DMS114 treated with DMSO at 0.1 percent for 48 hours (cell line): ENCODE measurements around the gene LYRM4.

Experiments used
- DNase-seq: peaks from one replicate; lab custom pipeline; 2025; ENCODE audit not compliant: unreplicated experiment; lab: John Stamatoyannopoulos, UW

The LYRM4 gene

DNA sequence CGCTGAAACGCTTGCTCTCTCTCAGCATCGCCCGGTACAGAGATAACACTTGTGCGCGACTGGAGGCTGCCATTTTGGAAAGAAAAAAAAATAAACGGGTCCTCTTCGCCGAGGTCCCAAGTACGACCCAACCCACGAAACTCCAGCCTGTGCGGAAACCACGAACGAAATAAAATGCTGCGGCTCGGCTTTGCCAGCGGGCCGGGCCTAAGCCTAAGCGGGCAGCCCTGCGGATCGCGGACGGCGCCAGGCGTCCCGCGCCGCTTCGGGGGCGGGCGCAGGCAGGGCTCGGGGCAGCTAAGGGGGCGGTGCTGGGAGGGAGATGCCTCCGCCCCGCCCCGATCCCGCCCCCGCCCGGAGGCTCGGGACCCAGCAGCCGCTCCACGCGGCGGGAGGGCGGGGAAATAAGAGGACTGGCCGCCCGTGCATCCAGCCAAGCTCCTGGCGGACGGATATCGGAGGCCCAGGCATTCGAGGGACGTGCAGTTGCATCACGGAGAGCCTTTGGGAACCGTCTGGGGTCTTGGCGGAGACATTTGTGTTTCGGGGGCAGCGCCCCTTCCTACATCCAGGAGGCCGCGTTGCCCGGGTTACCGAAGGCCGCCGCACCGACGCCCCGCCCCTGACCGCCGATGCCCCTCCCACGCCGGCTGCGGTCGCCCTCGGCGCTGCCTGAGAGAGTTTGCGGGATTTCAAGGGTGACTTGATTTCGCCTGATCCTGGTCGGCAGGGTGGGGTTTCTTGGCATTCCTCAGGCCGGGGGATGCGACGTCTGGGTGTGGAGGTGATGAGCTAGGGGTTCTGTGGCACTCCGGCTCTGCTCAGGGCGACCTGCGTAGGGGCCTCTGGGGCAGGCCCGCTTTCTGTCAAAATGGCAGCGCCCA is at the start of gene LYRM4, which contains the start of gene FARS2:
Gene LYRM4, minus strand, starts transcription at position 290 of the 884 bp plus-strand sequence. Its CDS starts 217 bp downstream, at position 73.
Gene FARS2, plus strand, starts transcription at position 853 of the 884 bp plus-strand sequence.
- DNase-seq = peak; percentile 89

DNA sequence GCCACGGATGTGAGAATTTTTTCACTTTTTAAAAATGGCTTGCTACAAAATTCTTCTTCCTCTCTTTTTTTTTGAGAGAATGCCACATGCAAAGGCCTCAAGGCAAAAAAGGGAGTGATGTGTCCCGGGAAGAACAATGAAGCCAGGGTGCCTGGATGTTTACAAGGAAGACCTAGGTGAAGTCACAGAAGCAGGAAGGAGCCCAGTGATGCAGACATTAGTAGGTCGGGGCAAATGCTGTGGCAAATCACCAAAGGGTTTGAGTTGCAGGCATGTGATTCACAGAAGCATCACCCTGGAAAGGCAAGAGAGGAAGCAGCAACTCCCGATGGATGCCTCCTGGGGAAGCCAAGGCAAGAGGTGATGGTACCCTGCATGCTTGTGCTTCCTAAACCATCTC is 47.3 kb upstream of the LYRM4 start:
- no peak for DNase-seq

- DNase-seq = no peak
These were observed 46.3 kb upstream of the LYRM4 start for GRCh38 chr6:5307058-5307457.

GRCh38 chr6:5305968-5306626 is 45.3 kb upstream of the LYRM4 start:
- no peak for DNase-seq

DNA sequence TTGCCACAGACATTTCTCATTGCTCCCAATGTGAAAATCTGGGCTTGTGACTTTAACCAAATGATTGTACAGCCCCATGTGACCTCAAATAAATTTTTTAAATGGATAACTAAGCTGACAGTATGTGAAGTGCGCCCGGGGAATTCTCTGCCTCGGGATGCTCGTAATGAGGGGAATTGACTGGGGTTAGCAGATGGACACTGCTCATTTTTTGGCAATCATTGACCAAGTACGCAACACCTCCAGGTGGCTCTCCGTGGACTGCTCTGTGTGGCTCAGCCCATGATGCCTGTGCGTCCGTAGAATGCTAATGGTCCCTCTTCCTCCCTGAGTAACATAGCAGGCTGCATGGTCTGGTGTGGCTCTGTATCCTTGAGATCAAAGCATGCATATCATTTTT is 42.9 kb upstream of the LYRM4 start:
- no peak for DNase-seq

DNA sequence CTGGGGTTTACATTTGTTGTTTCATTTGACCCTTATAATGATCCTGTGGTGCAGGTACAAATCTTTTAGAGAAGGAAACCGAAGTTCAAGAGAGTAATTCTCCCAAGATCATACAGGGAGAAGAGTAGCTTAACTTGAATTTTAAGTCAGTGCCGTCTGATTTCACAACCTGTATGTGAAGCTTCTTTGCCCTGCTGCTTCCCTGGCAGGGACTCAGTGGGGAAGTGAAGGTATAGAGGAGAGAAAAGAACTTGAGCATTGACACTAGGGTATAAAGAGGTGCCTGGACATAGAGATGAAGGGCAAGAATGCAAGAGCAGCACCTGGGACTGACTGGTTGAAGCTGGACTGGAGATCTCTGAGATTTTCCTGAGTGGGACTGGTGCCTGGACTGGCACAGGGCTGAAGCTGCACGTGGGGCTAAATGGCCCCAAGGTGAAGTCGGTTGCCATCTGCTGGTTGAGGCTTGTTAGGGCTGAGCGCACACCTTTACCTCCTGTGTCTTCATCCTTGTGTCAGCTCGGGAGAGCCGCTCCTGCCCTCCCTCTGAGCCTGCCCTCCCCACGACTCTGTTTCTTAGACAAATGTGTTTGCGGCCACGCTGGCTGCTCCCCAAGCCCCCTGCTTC is 42.4 kb upstream of the LYRM4 start:
- DNase-seq = no peak

- no peak for DNase-seq
These were observed 41.6 kb upstream of the LYRM4 start for GRCh38 chr6:5302220-5302946.

DNA sequence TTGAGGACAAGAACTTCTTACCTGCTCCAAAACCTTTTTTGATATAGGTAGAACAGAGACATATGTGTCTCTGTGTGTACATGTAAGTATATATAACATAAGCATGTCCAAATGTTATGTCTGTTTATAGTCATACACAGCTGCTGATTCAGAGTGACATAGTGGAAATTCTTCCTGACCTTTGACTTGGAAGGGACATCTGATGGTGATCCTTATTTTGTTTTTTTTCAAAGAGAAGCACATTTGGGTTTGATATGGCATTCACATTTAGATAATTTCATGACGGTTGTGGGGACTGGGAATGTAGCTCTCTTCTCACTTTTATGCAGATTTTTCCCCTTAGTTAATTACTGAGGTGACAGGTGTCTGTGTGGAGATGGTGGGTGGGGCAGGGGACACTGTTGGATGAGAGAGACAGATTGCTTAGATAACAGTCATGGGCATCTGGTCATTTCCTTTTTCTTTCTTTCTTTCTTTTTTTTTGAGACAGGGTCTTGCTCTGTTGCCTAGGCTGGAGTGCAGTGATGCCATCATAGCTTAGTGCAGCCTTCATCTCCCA is 39.5 kb upstream of the LYRM4 start:
- no peak for DNase-seq

DNA sequence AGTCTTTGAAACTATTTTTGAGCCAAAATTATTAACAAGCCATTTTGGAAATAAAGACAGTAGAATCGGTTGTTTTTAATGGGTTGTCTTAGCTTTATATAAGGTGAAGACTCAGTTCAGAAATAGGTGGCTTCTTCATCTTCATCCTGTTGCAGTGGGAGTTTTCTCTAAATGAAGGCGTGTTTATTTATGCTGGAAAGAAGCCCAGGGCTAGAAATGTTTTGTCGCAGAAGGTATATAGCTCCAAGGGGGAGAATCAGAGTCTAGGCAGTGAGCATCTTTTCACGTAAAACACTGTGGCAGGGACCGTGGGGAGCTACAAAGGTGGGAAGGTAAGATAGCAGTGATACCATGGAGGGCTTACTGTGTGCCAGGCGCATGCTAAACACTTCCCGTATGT is 34.9 kb upstream of the LYRM4 start:
- DNase-seq = no peak

- DNase-seq = no peak
These were observed 33.9 kb upstream of the LYRM4 start for GRCh38 chr6:5294392-5295211.

DNA sequence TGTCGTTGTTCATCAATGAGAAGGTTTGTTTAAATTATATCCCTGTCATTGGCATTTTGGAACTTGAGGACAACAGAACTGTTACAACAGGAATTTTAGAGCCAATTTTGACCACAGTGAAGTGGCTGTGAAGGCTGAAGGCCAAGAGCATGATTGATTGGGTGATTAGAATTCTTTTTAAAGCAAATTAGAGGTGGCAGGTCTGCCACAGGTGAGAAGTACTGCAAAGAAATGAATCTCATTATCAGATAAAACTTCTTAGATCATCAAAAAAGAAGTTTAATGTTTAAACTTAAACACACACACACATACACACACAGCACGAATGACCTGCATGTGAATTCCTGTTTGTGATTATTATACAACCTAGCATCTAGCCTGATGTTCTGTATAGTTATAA is 32.9 kb upstream of the LYRM4 start:
- DNase-seq = no peak

DNA sequence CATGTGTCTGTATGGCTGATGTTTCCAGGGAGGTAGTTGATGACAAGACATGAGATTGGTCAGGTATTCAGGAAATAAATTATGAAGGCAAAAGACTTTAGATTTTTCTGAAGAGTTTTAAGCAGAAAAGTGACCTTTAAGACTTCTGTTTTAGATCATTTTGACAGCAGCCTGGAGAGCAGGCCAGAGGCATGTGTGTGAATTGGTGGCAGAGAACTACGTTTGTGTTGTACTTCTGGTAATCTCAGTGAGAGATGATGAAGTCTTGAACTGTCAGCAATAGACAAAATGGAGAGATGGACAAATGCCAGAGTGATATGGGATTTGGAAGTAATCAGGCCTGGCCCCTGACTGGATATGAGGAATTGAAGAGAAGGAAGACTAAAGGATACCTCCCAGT is 31.4 kb upstream of the LYRM4 start:
- no peak for DNase-seq

DNA sequence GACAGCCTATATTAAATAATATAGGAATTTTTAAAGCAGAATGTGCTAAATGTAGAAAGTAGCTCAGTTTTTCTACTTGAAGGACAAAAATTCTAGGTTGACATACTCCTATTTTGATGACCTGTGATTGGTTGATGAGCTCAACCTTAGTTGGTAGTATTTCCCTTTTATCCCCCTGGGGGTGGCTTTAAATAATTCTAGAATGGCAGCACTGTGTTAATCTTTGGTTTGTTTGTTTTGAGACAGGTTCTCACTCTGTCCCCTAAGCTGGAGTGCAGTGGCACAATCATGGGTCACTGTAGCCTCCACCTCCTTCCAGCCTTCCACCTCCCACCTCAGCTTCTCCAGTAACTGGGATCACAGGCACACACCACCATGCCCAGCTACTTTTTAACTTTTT is 29.8 kb upstream of the LYRM4 start:
- no peak for DNase-seq

- no peak for DNase-seq
These were observed 29.3 kb upstream of the LYRM4 start for GRCh38 chr6:5290097-5290496.

GRCh38 chr6:5287966-5288297 is 27.2 kb upstream of the LYRM4 start:
- DNase-seq = no peak

DNA sequence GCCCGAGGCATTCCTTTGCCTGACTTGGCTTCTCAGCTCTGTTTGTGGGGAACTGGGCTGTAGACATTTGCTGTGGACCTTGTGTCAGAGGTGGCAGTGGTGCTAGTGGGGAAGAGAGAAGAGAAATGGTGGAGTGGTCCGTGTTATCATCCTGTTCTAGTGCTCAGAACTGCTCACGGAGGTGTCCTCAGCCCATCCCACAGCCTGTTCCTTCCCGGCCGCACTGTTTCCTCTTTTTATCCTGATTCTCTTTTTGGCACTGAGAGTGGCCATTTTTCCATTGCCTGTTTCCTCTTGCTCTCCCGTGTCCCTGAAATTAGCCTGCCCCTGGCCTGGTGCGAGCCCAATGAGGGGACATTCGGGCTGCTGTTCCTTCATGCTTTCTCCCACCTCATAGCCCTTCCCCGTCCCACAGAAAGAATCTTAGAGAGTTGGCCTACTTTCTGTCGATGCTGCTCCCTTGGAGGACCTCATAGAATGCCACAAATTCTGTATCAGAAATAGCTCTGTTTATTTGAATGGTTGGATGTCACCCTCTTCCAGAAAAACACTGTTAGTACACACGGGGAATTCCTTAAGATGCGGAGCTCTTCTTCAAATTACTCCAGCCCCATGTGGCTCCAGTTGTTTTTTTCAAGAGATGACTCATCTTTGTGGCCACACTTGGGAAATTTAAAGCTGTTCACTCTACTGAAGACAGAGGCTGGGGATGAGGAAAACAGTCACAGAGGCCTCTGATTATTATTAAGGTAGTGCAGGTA is 26.6 kb upstream of the LYRM4 start:
- no peak for DNase-seq

DNA sequence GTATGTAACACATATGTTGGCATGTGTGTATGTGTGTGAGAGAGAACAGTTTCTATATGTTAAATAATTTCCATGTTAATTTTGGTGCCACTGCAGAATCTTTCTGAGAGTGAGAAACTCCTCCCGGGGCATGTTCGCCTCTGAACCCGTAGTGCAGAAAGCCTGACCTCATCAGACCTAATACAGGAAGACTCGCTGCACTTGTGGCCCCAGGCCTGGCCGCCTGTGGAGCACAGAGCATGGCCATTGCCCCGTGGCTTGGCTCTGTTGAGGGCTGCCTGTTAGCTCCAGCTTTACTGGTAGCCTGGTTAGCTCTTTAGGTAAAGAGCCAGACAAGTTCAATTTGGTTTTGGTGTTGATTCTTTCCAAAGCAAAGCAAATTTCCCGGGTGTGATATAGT is 26.0 kb upstream of the LYRM4 start:
- no peak for DNase-seq

DNA sequence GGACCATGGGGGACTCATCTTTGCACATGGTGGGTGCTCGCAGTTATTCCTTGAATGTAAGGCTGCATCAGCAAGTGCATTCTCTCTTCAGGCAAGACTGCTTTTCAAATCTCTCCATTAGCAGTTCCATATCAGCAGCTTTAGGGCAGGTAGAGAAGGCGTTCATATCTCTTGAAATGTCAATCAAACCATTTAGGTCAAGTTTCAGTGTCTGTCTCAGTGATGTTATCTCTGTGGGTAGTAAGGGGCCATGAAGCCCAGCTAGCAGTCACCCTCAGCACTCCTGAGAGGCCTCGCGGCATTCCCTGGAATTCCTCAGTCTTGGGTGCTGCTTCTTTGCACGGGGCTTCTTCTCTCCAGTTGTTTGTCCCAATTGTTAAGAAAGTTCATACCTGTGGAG is 24.8 kb upstream of the LYRM4 start:
- no peak for DNase-seq

DNA sequence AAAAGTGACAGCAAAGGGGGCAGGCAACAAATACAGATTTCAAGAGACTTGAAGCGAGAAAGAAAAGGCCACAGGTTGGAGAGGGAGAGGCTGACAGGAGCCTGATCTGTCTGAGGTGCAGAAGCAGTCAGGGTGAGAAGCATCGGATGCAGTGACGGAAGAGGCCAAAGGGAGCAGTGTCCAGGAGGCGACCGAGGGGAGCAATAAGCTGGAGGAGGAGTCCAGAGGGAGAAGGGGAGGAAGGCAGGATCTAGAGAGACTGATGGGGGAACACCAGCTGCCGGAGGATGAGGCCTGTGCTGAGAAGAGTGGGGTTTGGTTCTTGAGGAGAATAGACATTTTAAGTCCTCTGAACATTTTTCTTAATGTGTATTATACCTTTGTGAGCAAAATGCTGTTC is 24.3 kb upstream of the LYRM4 start:
- no peak for DNase-seq
